Measurements from ENCODE around the gene MALT1. TPM values are rescaled to one million over a fixed set of nuclear protein-coding genes. Genes with fewer than 3 reads are reported as not detected.
"Not testable (repeated sequence)": the region's sequence is repeated elsewhere in the genome, so short reads cannot be mapped to it uniquely, and the experiment has no call there.

Gene MALT1
- total RNA-seq, 2 experiments from 2014 or later: 82.3 to 84.5 TPM

GRCh38 chr18:58770601-58771000 lies 99.3 kb downstream of the MALT1 start:
- Mint-ChIP-seq H3K4me1 (ENCODE audit: low read depth) (peaks cover 9% of the 10 kb centered on the region), H3K9me3 (no peaks in the 10 kb centered on the region), H3K27me3 (peaks cover 61% of the 10 kb centered on the region), H3K36me3 (ENCODE audit: low read depth) (no peaks in the 10 kb centered on the region), H3K27ac (no peak overlapping the region), H3K4me3 (no peak overlapping the region)
- Histone ChIP-seq H3K4me1 (ENCODE audit: insufficient read depth, low read length) (peaks cover 9% of the 10 kb centered on the region), H3K9me3 (ENCODE audit: control insufficient read depth in 1 of 2, insufficient read depth in 1 of 2, low read length in 2 of 2) (no peaks in the 10 kb centered on the region), H3K36me3 (ENCODE audit: insufficient read depth, low read length) (no peaks in the 10 kb centered on the region), H3K4me3 (ENCODE audit: low read length) (no peak overlapping the region), H3K27me3 (ENCODE audit: control insufficient read depth in 1 of 2, insufficient read depth in 2 of 2, low read length in 2 of 2) (peaks cover 11 to 25% of the 10 kb centered on the region in 2 experiments), H3K27ac (ENCODE audit: low read depth in 1 of 2, low read length in 2 of 2) (no peak overlapping the region)
- intact Hi-C loops (cut with DNase I, micrococcal nuclease): no loop called here
- CTCF ChIA-PET: interaction anchor here (0.9 kb wide), 1 partner anchor 10 kb away, joined by 4 read pairs; no protein-coding TSS in a partner anchor
- TF ChIP-seq CTCF (IDR thresholded peaks at IDR 0.05): no peak
- ATAC-seq (ENCODE audit: poor library complexity) (no peak), DNase-seq (no peak)
- POLR2A ChIA-PET: interaction anchor here (1.4 kb wide), 1 partner anchor 98 kb away, joined by 3 read pairs; no protein-coding TSS in a partner anchor

- Histone ChIP-seq H3K9me3 (ENCODE audit: control insufficient read depth in 1 of 2, insufficient read depth in 1 of 2, low read length in 2 of 2) (no peaks in the 10 kb centered on the region), H3K36me3 (ENCODE audit: insufficient read depth, low read length) (no peaks in the 10 kb centered on the region), H3K4me3 (ENCODE audit: low read length) (no peak overlapping the region), H3K27me3 (ENCODE audit: control insufficient read depth in 1 of 2, insufficient read depth in 2 of 2, low read length in 2 of 2) (peaks cover 13 to 17% of the 10 kb centered on the region in 2 experiments), H3K4me1 (ENCODE audit: insufficient read depth, low read length) (peaks cover 9% of the 10 kb centered on the region), H3K27ac (ENCODE audit: low read depth in 1 of 2, low read length in 2 of 2) (no peak overlapping the region)
- Mint-ChIP-seq H3K27ac (no peak overlapping the region), H3K9me3 (no peaks in the 10 kb centered on the region), H3K4me3 (no peak overlapping the region), H3K36me3 (ENCODE audit: low read depth) (no peaks in the 10 kb centered on the region), H3K4me1 (ENCODE audit: low read depth) (peaks cover 9% of the 10 kb centered on the region), H3K27me3 (peaks cover 53% of the 10 kb centered on the region)
- no peak for ATAC-seq (ENCODE audit: poor library complexity)
- intact Hi-C loops (cut with DNase I, micrococcal nuclease): no loop called here
- ChIA-PET POLR2A (no interaction called here), CTCF (no interaction called here)
- DNase-seq: no peak
- no peak for TF ChIP-seq CTCF (IDR thresholded peaks at IDR 0.05)
Measured at GRCh38 chr18:58772161-58772560, 100.9 kb downstream of the MALT1 start.

- DNase-seq (no peak), ATAC-seq (ENCODE audit: poor library complexity) (no peak)
- TF ChIP-seq CTCF (IDR thresholded peaks at IDR 0.05): no peak
- H3K4me3 Mint-ChIP-seq: no peak overlapping the region
- intact Hi-C loops (cut with DNase I, micrococcal nuclease): no loop called here
- no peaks in the 10 kb centered on the region for H3K9me3 Mint-ChIP-seq
- H3K27me3 Mint-ChIP-seq: peaks cover 40% of the 10 kb centered on the region
- no peak overlapping the region for H3K27ac Mint-ChIP-seq
- Histone ChIP-seq H3K27me3 (ENCODE audit: control insufficient read depth in 1 of 2, insufficient read depth in 2 of 2, low read length in 2 of 2) (peaks cover 8 to 9% of the 10 kb centered on the region in 2 experiments), H3K9me3 (ENCODE audit: control insufficient read depth in 1 of 2, insufficient read depth in 1 of 2, low read length in 2 of 2) (no peaks in the 10 kb centered on the region), H3K27ac (ENCODE audit: low read depth in 1 of 2, low read length in 2 of 2) (no peak overlapping the region), H3K4me3 (ENCODE audit: low read length) (no peak overlapping the region), H3K36me3 (ENCODE audit: insufficient read depth, low read length) (no peaks in the 10 kb centered on the region), H3K4me1 (ENCODE audit: insufficient read depth, low read length) (no peaks in the 10 kb centered on the region)
- no peaks in the 10 kb centered on the region for H3K36me3 Mint-ChIP-seq (ENCODE audit: low read depth)
- ChIA-PET POLR2A (no interaction called here), CTCF (no interaction called here)
- peaks cover 2% of the 10 kb centered on the region for H3K4me1 Mint-ChIP-seq (ENCODE audit: low read depth)
Measured at GRCh38 chr18:58776084-58776483, 104.8 kb downstream of the MALT1 start.

GRCh38 chr18:58776541-58776940 lies 105.3 kb downstream of the MALT1 start:
- CTCF ChIA-PET: interaction anchor here (0.9 kb wide), 1 partner anchor 8 kb away, joined by 3 read pairs; no protein-coding TSS in a partner anchor
- H3K27ac ChIP-seq (ENCODE audit: low read depth in 1 of 2, low read length in 2 of 2); H3K36me3 ChIP-seq (ENCODE audit: insufficient read depth, low read length); H3K4me3 ChIP-seq (ENCODE audit: low read length); H3K4me1 ChIP-seq (ENCODE audit: insufficient read depth, low read length); H3K4me1 Mint-ChIP-seq (ENCODE audit: low read depth); H3K4me3 Mint-ChIP-seq; POLR2A ChIA-PET; DNase-seq; H3K36me3 Mint-ChIP-seq (ENCODE audit: low read depth); H3K27ac Mint-ChIP-seq; H3K27me3 ChIP-seq (ENCODE audit: control insufficient read depth in 1 of 2, insufficient read depth in 2 of 2, low read length in 2 of 2); H3K9me3 ChIP-seq (ENCODE audit: control insufficient read depth in 1 of 2, insufficient read depth in 1 of 2, low read length in 2 of 2); H3K9me3 Mint-ChIP-seq; ATAC-seq (ENCODE audit: poor library complexity); intact Hi-C loops (cut with DNase I, micrococcal nuclease): not testable (repeated sequence)
- H3K27me3 Mint-ChIP-seq: peaks cover 44% of the 10 kb centered on the region

Measured in CD4-positive, alpha-beta T cell (primary cell).